HTERT RPE-1 (cell line): ENCODE results near the gene MYBPC3.

Experiments used
- in situ Hi-C: fragments of 300-500 bp; cut with MboI; formaldehyde crosslinking; loops from 4 replicates; pipeline ENCODE4 v1.14.3; 2020; ENCODE audit warnings: low sequenced_read_pairs

MYBPC3 gene

GRCh38 chr11:47387944-47388696 lies 35.6 kb upstream of the MYBPC3 start:
- in situ Hi-C loops, result no loop called here

GRCh38 chr11:47384498-47384897 lies 32.0 kb upstream of the MYBPC3 start:
- in situ Hi-C loops, result no loop called here

GRCh38 chr11:47383071-47383470 lies 30.6 kb upstream of the MYBPC3 start:
- in situ Hi-C loops, result no loop called here

- in situ Hi-C loops, result no loop called here
Measured at GRCh38 chr11:47380078-47380477, 27.6 kb upstream of the MYBPC3 start.

- in situ Hi-C loops, result no loop called here
Measured at GRCh38 chr11:47379317-47379716, 26.8 kb upstream of the MYBPC3 start.

GRCh38 chr11:47378836-47379170 lies 26.3 kb upstream of the MYBPC3 start:
- in situ Hi-C loops, result no loop called here

GRCh38 chr11:47378010-47378835 lies 25.7 kb upstream of the MYBPC3 start, which contains the start of gene SPI1:
Gene SPI1, minus strand, starts transcription at chr11:47378547. Its CDS starts 194 bp downstream, at chr11:47378353.
- in situ Hi-C loops, result no loop called here

- in situ Hi-C loops, result no loop called here
Measured at GRCh38 chr11:47377571-47378009, 25.1 kb upstream of the MYBPC3 start.

- in situ Hi-C loops, result no loop called here
Measured at GRCh38 chr11:47376525-47377371, 24.2 kb upstream of the MYBPC3 start.

- in situ Hi-C loops, result no loop called here
Measured at GRCh38 chr11:47376107-47376524, 23.6 kb upstream of the MYBPC3 start.

- in situ Hi-C loops, result no loop called here
Measured at GRCh38 chr11:47375546-47376085, 23.1 kb upstream of the MYBPC3 start.

GRCh38 chr11:47375020-47375419 lies 22.5 kb upstream of the MYBPC3 start:
- in situ Hi-C loops, result no loop called here

- in situ Hi-C loops, result no loop called here
Measured at GRCh38 chr11:47374720-47375019, 22.2 kb upstream of the MYBPC3 start.

GRCh38 chr11:47373876-47374719 lies 21.6 kb upstream of the MYBPC3 start:
- in situ Hi-C loops, result no loop called here

- in situ Hi-C loops, result no loop called here
Measured at GRCh38 chr11:47372422-47372821, 19.9 kb upstream of the MYBPC3 start.

- in situ Hi-C loops, result no loop called here
Measured at GRCh38 chr11:47369676-47370075, 17.2 kb upstream of the MYBPC3 start.

- in situ Hi-C loops, result no loop called here
Measured at GRCh38 chr11:47366020-47366490, 13.6 kb upstream of the MYBPC3 start.

GRCh38 chr11:47361419-47361818 lies 8.9 kb upstream of the MYBPC3 start:
- in situ Hi-C loops, result no loop called here

GRCh38 chr11:47360341-47360740 lies 7.8 kb upstream of the MYBPC3 start:
- in situ Hi-C loops, result no loop called here

GRCh38 chr11:47359586-47359985 lies 7.1 kb upstream of the MYBPC3 start:
- in situ Hi-C loops, result no loop called here
